ENCODE data around the gene IQGAP1. TPM values are rescaled to one million over a fixed set of nuclear protein-coding genes. Genes with fewer than 3 reads are reported as not detected.

The IQGAP1 gene
- total RNA-seq, 1 experiment from 2014 or later, result 72.4 TPM

GRCh38 chr15:90489944-90490343 lies 101.9 kb downstream of the IQGAP1 start:
- Histone ChIP-seq H3K56ac (ENCODE audit: insufficient read length, low read depth, low read length) (no peak overlapping the region), H3K4me1 (ENCODE audit: insufficient read depth, low read length) (no peaks in the 10 kb centered on the region), H4K5ac (ENCODE audit: insufficient read length, low read depth, low read length) (no peak overlapping the region), H3K79me1 (ENCODE audit: insufficient read depth, low read depth, low read length, poor library complexity, severe bottlenecking) (no peaks in the 10 kb centered on the region), H3K4ac (ENCODE audit: low read depth, low read length) (no peak overlapping the region), H4K20me1 (ENCODE audit: control insufficient read depth, insufficient read depth, insufficient read length) (no peaks in the 10 kb centered on the region), H2AK5ac (ENCODE audit: insufficient read length, low read length) (no peak overlapping the region), H4K91ac (ENCODE audit: insufficient read length, low read depth, low read length) (no peak overlapping the region), H3K27ac (ENCODE audit: insufficient read length, low read depth, low read length) (no peak overlapping the region), H2AFZ (ENCODE audit: low read length) (no peak overlapping the region), H2BK12ac (ENCODE audit: insufficient read length, low read depth, low read length) (no peak overlapping the region), H2BK15ac (ENCODE audit: low read depth, low read length) (no peak overlapping the region), H3T11ph (ENCODE audit: low read length) (no peak overlapping the region), H2BK20ac (ENCODE audit: low read depth, low read length, poor library complexity, severe bottlenecking) (no peak overlapping the region), H3K23ac (ENCODE audit: insufficient read length, low read depth, low read length) (no peak overlapping the region), H3K9me3 (ENCODE audit: control insufficient read depth, low read depth, low read length) (no peaks in the 10 kb centered on the region), H3K4me2 (ENCODE audit: insufficient read depth, insufficient read length, low read length) (no peak overlapping the region), H3K27me3 (ENCODE audit: insufficient read depth, low read length) (no peaks in the 10 kb centered on the region), H2BK120ac (ENCODE audit: low read depth, low read length, poor library complexity, severe bottlenecking) (no peak overlapping the region), H3K14ac (ENCODE audit: insufficient read depth, low read length) (no peak overlapping the region), H4K8ac (replicated peaks; ENCODE audit: insufficient read length, low read depth, low read length) (peak overlapping the region; percentile 68), H3K23me2 (ENCODE audit: insufficient read length, low read depth, low read length, poor library complexity, severe bottlenecking) (no peaks in the 10 kb centered on the region), H3K18ac (ENCODE audit: insufficient read length, low read depth, low read length) (no peak overlapping the region), H2BK5ac (ENCODE audit: insufficient read length, low read length) (no peak overlapping the region), H3K9ac (ENCODE audit: extremely low read depth, insufficient read length, low read length) (no peak overlapping the region), H3K79me2 (ENCODE audit: insufficient read depth, low read length) (no peaks in the 10 kb centered on the region)
- Mint-ChIP-seq H3K27me3 (ENCODE audit: low read depth) (no peaks in the 10 kb centered on the region), H3K27ac (no peak overlapping the region), H3K36me3 (ENCODE audit: insufficient read depth in 1 of 3, low read depth in 3 of 3) (peaks cover 31 to 67% (median 62%) of the 10 kb centered on the region in 3 experiments), H3K9me3 (no peaks in the 10 kb centered on the region), H3K4me3 (no peak overlapping the region), H3K4me1 (no peaks in the 10 kb centered on the region)
- DNase-seq, result no peak
- no peak for TF ChIP-seq CTCF (conservative IDR thresholded peaks at IDR 0.05)
- no CpG with 5 or more reads among the region's 2 CpGs for WGBS (ENCODE audit: extremely low coverage, insufficient read length, low lambda C conversion rate)

Measured in H9 (cell line).